Activated T-cell treated with anti-CD3 and anti-CD28 coated beads, Interleukin-2, amount 50 U/mL, for 24 hours (primary cell): ENCODE results near the gene COTL1.
"Not testable (repeated sequence)": the region's sequence is repeated elsewhere in the genome, so short reads cannot be mapped to it uniquely, and the experiment has no call there.

Experiments used
- DNase-seq: peaks from one replicate; pipeline ENCODE4 v3.0.0-alpha.2; 2020
- H3K27ac Mint-ChIP-seq: 2 replicates; pipeline ENCODE4 v1.8.0; 2020; ENCODE audit warnings: mild to moderate bottlenecking, mixed read lengths
- H3K27me3 Mint-ChIP-seq: 2 replicates; pipeline ENCODE4 v1.8.0; 2020; ENCODE audit warnings: mixed read lengths
- H3K36me3 Mint-ChIP-seq: 2 replicates; pipeline ENCODE4 v1.8.0; 2020; ENCODE audit warnings: low read depth, mixed read lengths
- H3K4me1 Mint-ChIP-seq: 2 replicates; pipeline ENCODE4 v1.8.0; 2020; ENCODE audit warnings: low read depth, mixed read lengths
- H3K4me3 Mint-ChIP-seq: 2 replicates; pipeline ENCODE4 v1.8.0; 2020; ENCODE audit warnings: mild to moderate bottlenecking, moderate library complexity, mixed read lengths
- H3K9me3 Mint-ChIP-seq: 2 replicates; pipeline ENCODE4 v1.8.0; 2020; ENCODE audit warnings: mixed read lengths

The COTL1 gene

GRCh38 chr16:84569382-84569987 is 48.4 kb downstream of the COTL1 start:
- Mint-ChIP-seq H3K36me3 (peaks cover 96% of the 10 kb centered on the region), H3K27me3 (no peaks in the 10 kb centered on the region), H3K9me3 (peaks cover 12% of the 10 kb centered on the region), H3K4me3 (no peak overlapping the region), H3K4me1 (peaks cover 30% of the 10 kb centered on the region), H3K27ac (peak overlapping the region; percentile 61)
- DNase-seq: no peak

GRCh38 chr16:84568066-84568465 is 49.8 kb downstream of the COTL1 start:
- no peak for DNase-seq
- H3K27me3 Mint-ChIP-seq: no peaks in the 10 kb centered on the region
- peaks cover 27% of the 10 kb centered on the region for H3K4me1 Mint-ChIP-seq
- H3K27ac Mint-ChIP-seq: peak overlapping the region; percentile 51
- H3K4me3 Mint-ChIP-seq: no peak overlapping the region
- H3K9me3 Mint-ChIP-seq: peaks cover 12% of the 10 kb centered on the region
- peaks cover 98% of the 10 kb centered on the region for H3K36me3 Mint-ChIP-seq

GRCh38 chr16:84567286-84567962 is 50.5 kb downstream of the COTL1 start:
- H3K4me3 Mint-ChIP-seq: no peak overlapping the region
- H3K27me3 Mint-ChIP-seq: no peaks in the 10 kb centered on the region
- H3K36me3 Mint-ChIP-seq: peaks cover 95% of the 10 kb centered on the region
- no peak for DNase-seq
- peak overlapping the region; percentile 60 for H3K27ac Mint-ChIP-seq
- H3K4me1 Mint-ChIP-seq: peaks cover 27% of the 10 kb centered on the region
- peaks cover 12% of the 10 kb centered on the region for H3K9me3 Mint-ChIP-seq

GRCh38 chr16:84566545-84567257 is 51.2 kb downstream of the COTL1 start:
- Mint-ChIP-seq H3K27me3 (no peaks in the 10 kb centered on the region), H3K9me3 (peaks cover 12% of the 10 kb centered on the region), H3K27ac (peak overlapping the region; percentile 60), H3K36me3 (peaks cover 94% of the 10 kb centered on the region), H3K4me1 (peaks cover 23% of the 10 kb centered on the region), H3K4me3 (no peak overlapping the region)
- DNase-seq: no peak

GRCh38 chr16:84565669-84566495 is 52.0 kb downstream of the COTL1 start:
- Mint-ChIP-seq H3K9me3 (peaks cover 8% of the 10 kb centered on the region), H3K27ac (peak overlapping the region; percentile 23), H3K36me3 (peaks cover 90% of the 10 kb centered on the region), H3K4me3 (no peak overlapping the region), H3K27me3 (no peaks in the 10 kb centered on the region), H3K4me1 (peaks cover 21% of the 10 kb centered on the region)
- DNase-seq: no peak

- DNase-seq: no peak
- H3K9me3 Mint-ChIP-seq: no peaks in the 10 kb centered on the region
- peaks cover 14% of the 10 kb centered on the region for H3K4me1 Mint-ChIP-seq
- no peak overlapping the region for H3K4me3 Mint-ChIP-seq
- peaks cover 72% of the 10 kb centered on the region for H3K36me3 Mint-ChIP-seq
- H3K27me3 Mint-ChIP-seq: no peaks in the 10 kb centered on the region
- H3K27ac Mint-ChIP-seq: no peak overlapping the region
Measured at GRCh38 chr16:84563786-84564420, 54.0 kb downstream of the COTL1 start.

GRCh38 chr16:84563064-84563715 is 54.7 kb downstream of the COTL1 start:
- no peaks in the 10 kb centered on the region for H3K9me3 Mint-ChIP-seq
- no peak for DNase-seq
- H3K27ac Mint-ChIP-seq: peak overlapping the region; percentile 52
- peaks cover 8% of the 10 kb centered on the region for H3K4me1 Mint-ChIP-seq
- no peaks in the 10 kb centered on the region for H3K27me3 Mint-ChIP-seq
- no peak overlapping the region for H3K4me3 Mint-ChIP-seq
- H3K36me3 Mint-ChIP-seq: peaks cover 65% of the 10 kb centered on the region

GRCh38 chr16:84562174-84562815 is 55.6 kb downstream of the COTL1 start:
- Mint-ChIP-seq H3K27me3 (no peaks in the 10 kb centered on the region), H3K4me1 (peaks cover 2% of the 10 kb centered on the region), H3K36me3 (peaks cover 58% of the 10 kb centered on the region), H3K9me3 (no peaks in the 10 kb centered on the region), H3K27ac (no peak overlapping the region), H3K4me3 (no peak overlapping the region)
- DNase-seq: no peak

- Mint-ChIP-seq H3K4me3 (no peak overlapping the region), H3K27me3 (no peaks in the 10 kb centered on the region), H3K36me3 (peaks cover 48% of the 10 kb centered on the region), H3K9me3 (no peaks in the 10 kb centered on the region), H3K4me1 (no peaks in the 10 kb centered on the region), H3K27ac (no peak overlapping the region)
- DNase-seq: no peak
Measured at GRCh38 chr16:84561291-84561690, 56.6 kb downstream of the COTL1 start.

GRCh38 chr16:84560269-84560668 is 57.6 kb downstream of the COTL1 start:
- Mint-ChIP-seq H3K9me3 (no peaks in the 10 kb centered on the region), H3K27ac (peak overlapping the region; percentile 64), H3K36me3 (peaks cover 37% of the 10 kb centered on the region), H3K4me1 (peaks cover 10% of the 10 kb centered on the region), H3K4me3 (no peak overlapping the region), H3K27me3 (no peaks in the 10 kb centered on the region)
- DNase-seq: no peak

GRCh38 chr16:84559311-84559932 is 58.5 kb downstream of the COTL1 start:
- no peaks in the 10 kb centered on the region for H3K27me3 Mint-ChIP-seq
- H3K9me3 Mint-ChIP-seq: no peaks in the 10 kb centered on the region
- no peak overlapping the region for H3K27ac Mint-ChIP-seq
- no peak overlapping the region for H3K4me3 Mint-ChIP-seq
- H3K36me3 Mint-ChIP-seq: peaks cover 29% of the 10 kb centered on the region
- H3K4me1 Mint-ChIP-seq: peaks cover 18% of the 10 kb centered on the region
- no peak for DNase-seq

GRCh38 chr16:84558850-84559249 is 59.0 kb downstream of the COTL1 start:
- Mint-ChIP-seq H3K4me1 (peaks cover 24% of the 10 kb centered on the region), H3K36me3 (peaks cover 23% of the 10 kb centered on the region)
- H3K27me3 Mint-ChIP-seq, H3K27ac Mint-ChIP-seq, H3K4me3 Mint-ChIP-seq, DNase-seq, H3K9me3 Mint-ChIP-seq: not testable (repeated sequence)

- DNase-seq: no peak
- no peaks in the 10 kb centered on the region for H3K27me3 Mint-ChIP-seq
- H3K27ac Mint-ChIP-seq: peak overlapping the region; percentile 22
- H3K36me3 Mint-ChIP-seq: peaks cover 16% of the 10 kb centered on the region
- no peaks in the 10 kb centered on the region for H3K9me3 Mint-ChIP-seq
- H3K4me1 Mint-ChIP-seq: peaks cover 34% of the 10 kb centered on the region
- no peak overlapping the region for H3K4me3 Mint-ChIP-seq
Measured at GRCh38 chr16:84557504-84557903, 60.4 kb downstream of the COTL1 start.
